Activated CD4-positive, alpha-beta T cell treated with anti-CD3 and anti-CD28 coated beads, Interleukin-2, amount 50 U/mL, for 16 hours (primary cell): ENCODE measurements around the gene YWHAB.
"Not testable (repeated sequence)": the region's sequence is repeated elsewhere in the genome, so short reads cannot be mapped to it uniquely, and the experiment has no call there.

Experiments used
- DNase-seq: peaks from one replicate; pipeline ENCODE4 v3.0.0-alpha.2; 2020

YWHAB gene

DNA sequence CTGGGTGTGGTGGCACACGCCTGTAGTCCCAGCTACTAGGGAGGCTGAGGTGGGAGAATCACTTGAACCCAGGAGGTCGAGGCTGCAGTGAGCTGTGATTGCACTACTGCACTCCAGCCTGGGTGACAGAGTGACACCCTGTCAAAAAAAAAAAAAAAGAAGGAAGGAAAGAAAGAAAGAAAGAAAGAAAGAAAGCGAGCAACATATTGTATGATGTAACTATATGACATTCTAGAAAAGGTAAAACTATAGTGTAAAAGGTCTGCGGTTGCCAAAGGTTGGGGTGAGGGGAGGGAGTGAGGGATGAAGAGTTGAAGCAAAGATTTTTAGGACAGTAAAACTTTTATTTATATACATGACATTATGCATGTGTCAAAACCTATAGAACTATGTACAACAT is 3.1 kb upstream of the YWHAB start:
- not testable (repeated sequence) for DNase-seq

DNA sequence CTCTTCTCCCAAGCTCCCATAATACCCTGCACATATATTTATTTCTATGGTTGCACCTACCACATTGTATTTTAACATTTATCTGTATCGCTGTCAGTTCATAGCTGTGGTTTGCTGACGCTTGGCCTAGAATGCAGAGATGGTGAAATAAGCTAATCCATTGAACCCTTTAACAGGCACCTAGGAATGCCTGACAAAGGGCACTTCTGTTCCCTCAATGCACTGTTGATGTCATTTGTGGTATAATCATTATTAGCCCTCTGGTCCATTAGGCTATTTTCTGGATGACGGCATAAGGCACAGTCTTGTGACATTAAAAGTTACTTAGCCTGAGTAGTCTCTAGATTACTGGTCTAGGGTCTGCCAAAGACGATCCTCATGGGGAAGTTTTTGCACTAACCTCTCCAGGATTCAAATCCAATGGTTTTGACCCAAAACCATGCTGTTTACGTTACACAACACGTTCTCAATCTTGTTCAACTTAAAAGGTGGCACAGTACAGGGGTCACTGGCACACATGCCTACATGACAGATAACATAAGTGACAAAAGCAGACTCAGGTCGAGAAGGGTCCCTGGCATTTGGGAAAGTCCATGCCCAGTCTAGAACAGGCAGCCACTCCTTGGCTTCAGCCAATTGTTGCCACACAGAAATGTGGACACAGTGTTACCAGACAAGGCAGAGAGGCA is 2.1 kb upstream of the YWHAB start:
- DNase-seq = no peak

DNA sequence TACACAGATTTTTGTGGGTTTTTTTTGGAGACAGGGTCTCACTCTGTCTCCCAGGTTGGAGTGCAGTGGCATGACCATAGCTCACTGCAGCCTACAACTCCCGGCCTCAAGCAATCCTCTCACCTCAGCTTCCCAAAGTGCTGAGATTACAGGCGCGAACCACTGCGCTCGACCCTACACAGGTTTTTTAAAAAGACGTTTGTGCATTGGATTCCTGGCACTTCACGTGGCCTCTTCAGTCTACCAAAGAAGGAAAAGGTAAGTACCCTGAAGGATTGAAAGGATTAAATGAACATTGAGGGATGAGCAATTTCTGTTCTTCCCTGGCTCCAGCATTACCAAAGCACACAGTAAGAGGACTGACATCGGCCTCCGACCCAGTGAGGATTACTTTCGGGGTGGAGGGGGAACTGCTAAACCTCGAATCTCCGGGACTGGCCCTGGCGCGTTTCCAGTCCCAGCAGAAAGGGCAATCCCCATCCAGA is 556 bp upstream of the YWHAB start:
- DNase-seq = no peak

DNA sequence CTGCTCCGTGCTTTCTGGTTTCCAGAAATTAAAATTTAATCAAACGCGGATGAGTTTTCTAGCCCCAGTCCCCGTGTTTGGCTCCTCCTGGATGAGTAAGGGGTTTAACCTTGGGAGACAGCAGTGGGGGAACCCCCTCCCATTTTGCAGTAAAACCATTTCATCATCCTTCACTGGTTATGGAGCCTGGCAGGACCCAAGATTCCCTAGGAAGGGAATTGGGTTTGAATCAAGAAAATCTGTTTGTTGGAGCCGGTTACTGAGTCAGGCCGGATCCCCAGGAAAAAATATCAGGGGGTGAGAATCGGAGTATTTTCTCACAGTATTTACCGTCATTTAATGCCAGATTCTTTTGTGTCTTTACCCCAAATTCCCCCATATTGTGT is 754 bp downstream of the YWHAB start:
- DNase-seq = no peak

DNA sequence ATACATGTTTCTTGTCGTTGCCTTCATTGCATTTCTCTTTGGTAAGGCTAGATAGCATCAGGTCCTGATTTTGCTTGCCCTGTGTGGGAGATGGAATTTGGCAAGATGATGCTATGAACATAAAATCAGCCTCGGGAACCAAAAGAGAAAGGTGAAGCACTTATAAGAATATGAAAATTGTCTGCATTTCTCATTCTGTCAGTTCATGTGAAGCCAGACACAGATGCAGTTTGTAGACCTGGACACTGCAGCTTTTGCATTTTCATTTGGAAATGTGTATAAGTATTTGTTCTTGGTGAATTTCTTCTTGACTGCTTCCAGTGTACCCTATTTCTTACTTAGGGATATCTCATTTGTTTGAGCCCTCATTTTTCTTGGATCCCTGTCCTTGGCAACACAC is 1.3 kb downstream of the YWHAB start:
- no peak for DNase-seq

DNA sequence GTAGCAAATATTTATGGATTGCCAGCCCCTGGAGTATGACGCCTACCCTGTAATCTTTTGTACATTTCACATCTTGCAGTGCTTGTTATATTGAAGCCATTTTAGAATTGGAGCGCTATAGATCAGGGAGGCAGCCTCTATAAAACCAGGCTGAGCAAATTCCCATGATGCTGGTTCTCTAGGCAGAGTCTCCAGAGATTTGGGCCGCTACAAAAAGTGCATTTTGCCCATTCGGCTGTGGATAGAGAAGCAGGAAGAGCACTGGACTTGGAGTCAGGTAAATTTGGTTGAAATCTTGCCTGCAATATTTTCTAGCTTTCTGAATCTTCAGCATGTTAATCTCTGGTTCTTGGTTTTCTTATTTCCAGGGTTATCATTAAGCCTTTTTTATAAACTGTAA is 2.0 kb downstream of the YWHAB start:
- DNase-seq = no peak

DNA sequence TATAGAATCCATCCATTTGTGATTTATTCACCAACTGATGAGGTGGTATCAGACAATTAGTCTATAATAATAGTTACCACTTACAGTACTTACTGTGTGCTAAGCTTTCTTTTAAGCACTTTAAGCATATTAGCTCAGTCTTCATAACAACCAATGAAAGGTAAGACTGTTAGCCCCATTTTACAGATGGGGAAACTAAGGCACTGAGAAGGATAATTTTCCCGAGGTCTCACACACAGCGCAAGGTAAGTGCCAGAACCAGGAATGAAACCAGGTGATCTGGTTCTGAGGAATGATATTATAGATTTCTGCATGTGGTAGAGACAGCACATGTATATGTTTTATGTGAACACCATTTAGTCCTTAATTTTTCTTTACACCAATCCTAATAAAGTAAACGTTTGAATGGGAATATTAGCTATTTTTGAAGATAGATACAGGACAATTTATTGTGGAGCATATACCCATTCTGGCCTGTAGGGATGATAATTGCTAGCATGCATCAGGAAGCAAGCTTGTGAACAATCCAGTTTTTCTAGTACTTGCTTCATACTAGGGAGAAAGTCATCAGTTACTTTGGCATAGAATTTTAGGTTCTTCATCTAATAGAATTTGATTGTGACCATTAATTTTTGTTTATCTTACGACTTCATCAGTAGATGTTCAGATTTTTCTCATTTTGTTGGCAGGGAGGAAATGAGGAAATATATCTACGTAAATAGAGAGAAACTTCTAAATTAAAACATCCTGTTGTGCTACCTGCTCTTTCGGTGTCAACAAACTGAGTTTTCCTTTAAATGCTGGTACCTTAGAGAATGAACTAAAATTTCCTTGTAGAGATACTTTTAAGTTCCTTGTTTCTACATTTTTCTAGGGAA is 3.0 kb downstream of the YWHAB start:
- DNase-seq = no peak

DNA sequence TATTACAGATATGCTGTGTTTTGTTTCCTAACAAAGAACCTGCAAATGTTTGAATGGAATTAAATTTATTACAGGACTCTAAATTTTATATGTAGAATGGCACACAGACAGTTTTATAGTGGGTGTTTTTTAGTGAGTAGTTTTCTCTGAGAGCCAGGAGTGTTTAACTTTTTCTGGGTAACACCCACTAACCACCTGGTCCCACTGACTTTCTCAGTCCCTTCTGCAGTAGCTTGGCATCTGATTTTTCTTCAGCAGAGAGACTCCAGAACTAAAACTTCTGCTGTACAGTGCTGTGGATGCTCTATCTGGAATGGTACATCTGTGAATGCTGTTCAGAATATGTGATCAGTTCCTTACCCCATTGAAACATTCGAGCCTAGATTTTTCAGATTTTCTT is 6.3 kb downstream of the YWHAB start:
- no peak for DNase-seq

DNA sequence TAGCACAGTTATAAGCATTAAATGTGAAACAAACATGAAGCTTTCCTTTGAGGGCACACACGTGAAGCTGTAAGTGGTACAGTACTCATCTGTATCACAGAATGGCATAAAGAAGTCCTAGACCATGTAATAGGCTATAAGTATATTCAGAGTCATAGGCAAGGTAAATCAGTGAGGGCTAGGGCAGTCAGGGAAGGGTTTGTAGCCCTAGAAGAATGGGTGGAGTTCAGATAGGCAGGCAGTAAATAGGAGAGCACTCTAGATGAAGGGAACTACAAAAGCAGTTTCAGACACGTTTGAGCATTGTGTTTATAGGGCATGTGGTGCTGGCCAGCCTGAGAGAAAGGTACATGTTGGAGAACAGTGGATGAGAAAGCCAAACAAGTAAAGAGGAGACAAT is 9.5 kb downstream of the YWHAB start:
- no peak for DNase-seq

DNA sequence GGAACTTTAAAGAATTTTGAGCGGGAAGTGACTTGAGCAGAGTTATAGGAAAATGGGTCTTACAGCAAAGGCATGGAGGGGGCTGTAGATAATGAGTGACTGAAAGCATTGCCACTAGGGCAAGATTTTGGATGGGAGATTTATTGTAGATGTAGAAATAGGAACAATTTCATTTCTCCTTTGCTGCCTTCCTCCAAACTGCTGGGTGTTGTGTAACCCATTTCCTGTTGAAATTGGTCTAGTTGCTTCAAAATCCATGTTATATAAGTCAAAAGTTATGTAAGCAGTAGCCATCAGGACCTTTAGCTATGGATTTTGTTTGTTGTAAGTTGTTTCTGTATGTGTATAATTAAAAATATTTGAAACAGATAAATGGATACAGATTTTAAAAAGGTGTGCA is 11.1 kb downstream of the YWHAB start:
- DNase-seq = no peak

DNA sequence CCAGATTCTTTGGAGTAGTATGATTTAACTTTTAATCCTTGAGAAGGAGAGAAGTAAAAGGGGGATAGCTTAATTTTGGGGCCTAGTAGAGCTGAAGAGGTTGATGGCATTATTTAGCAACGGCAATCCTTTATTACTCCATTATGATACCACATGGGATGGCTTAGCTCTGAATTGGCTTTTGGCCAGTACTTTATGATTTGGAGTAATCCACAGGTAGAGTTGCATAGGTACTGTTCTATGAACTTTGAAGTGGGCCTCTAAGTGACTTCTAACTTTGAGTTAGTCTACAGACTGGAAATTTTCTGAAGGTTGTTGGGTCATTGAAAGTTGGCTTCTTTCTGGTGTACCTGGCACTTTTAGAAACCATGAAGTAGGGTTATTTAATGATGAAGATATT is 11.6 kb downstream of the YWHAB start:
- DNase-seq = no peak

DNA sequence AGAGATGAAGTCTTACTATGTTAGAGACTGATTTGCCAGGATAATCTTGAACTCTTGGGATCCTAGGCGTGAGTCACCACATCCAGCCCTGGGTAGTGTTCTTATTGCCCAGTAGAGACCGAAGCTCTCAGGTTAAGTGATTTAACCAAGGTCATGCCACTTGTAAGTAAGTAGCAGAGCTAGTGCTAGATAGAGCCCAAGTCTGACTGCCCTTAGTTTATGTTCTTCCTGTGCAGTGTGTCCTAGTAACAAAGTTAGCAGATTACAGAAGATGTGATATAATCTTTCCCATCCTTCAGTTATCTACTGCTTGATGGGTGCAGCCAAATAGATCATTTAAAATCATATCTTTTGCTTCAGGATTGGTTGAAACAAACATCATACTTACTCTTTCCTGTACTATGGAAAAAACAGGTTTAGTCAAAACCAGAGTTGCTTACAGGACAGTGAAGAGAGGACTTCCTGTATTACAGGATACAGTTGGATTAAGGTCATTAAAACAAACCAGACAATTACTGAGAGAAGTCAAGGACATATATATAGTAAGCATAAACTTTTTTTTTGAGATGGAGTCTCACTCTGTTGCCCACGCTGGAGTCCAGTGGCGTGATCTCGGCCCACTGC is 14.8 kb downstream of the YWHAB start:
- DNase-seq = peak; percentile 54

DNA sequence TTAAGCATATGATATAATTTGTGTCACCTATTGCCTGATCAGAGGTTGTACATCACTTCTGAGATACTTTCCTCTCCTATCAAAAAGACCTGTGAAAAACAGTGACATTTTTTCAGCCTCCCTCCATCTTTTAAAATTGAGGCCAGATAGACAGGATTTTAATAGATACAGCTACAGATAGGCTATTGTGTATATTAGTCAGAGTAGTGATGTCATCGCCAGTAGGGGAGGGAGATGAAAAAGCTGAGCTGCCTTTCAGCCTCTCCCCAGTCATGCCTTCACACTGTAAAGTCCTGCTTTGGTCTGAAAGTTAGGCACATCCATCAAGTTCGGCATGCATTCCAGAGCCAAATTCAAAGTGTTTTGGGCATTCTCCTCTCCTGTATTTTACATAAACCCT is 16.5 kb downstream of the YWHAB start:
- DNase-seq = no peak

DNA sequence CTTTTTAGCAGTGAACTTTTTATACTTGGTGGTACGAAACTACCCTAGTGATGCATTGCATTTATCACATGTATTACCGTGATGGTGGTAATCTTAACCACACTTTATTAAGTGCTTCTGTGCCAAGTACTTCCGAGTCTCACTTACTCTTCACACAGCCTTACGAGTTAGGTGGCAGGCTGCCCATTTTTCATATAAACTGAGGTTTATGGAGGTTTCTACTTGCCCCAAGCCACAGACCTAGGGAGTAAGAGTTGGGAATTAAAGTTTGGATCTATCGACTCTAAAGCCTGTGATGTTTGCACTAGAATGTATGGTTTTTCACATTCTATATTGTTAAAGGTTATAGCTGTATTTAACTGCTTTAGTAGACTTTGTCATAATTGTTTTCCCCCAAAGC is 18.9 kb downstream of the YWHAB start:
- no peak for DNase-seq

DNA sequence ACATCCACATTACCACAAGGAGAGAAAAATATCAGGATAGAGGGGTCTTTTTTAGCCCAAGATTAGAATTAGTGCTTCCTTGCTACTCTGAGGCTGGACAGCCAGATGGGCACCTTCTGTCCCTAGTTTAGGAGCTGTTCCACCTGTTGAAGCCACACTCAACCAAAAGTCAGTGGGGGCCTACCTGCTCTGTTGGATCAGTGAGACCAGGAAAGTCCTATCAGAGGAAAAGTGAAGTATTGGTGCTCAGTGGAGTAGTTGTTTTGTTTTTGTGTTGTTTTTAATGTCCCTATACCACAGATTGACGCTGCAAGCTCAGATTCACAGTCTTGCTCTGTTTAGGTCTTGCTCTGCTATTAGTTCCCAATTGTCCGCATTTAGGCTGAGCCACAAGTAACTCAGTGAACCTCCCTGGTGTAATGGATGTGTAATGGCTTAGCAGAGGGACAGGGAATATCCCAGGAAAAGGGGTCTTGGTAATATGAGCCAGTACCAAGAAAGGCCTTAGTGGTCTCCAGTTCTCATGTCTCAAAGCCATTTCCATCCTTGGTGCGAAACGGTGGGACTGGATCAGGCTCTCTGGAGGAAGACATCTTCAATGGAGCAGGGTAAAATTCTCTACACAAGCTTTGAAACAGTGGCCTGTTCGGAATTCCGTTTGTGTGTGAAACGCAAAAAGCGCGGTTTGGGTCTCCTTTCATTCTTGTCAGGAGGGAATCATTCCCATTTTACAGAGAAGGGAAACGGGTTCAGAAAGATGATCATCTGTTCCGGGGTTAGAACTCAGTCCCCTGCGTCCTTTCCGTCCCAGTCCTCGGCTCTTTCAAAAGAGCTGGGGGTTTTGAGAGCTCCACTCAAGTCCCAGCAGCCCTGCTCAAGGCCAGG is 23.7 kb downstream of the YWHAB start:
- DNase-seq = no peak

DNA sequence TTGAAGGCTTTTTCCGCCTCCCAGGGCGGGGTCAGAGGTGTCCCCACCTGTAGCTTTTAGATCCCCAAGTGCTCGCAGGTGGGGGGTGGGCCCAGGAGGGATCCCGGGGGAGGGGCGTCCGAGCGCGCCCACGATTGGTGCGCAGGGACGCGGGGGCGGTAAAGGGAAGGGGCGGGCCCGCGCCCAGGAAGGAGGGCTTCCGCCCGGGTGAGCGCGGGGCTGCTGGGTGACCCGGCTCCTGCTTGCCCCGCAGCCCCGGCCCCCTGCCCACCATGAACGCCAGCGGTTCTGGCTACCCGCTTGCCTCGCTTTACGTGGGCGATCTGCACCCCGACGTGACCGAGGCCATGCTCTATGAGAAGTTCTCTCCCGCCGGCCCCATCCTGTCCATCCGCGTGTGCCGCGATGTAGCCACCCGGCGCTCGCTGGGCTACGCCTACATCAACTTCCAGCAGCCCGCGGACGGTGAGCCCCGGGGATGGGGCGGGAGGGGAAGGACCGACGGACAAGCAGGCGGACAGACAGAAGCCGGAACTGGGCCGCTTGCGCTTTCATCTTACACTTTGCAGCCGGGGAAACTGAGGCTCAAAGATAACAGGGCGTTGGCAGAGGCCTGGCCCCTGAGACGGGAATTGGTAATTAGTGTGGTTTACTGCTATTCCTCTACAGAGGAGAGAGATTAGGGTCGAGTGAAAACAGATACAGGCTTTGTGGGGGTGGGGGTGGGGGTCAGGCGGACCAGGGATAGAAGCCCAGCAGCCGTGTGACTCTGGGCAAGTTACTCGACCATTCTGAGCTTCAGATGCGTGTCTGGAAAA is 24.6 kb downstream of the YWHAB start, which contains the start of gene PABPC1L:
PABPC1L (plus strand) TSS at position 189 of the 818 bp plus-strand sequence; CDS start at position 273, 84 bp downstream.
- peak; percentile 80 for DNase-seq

DNA sequence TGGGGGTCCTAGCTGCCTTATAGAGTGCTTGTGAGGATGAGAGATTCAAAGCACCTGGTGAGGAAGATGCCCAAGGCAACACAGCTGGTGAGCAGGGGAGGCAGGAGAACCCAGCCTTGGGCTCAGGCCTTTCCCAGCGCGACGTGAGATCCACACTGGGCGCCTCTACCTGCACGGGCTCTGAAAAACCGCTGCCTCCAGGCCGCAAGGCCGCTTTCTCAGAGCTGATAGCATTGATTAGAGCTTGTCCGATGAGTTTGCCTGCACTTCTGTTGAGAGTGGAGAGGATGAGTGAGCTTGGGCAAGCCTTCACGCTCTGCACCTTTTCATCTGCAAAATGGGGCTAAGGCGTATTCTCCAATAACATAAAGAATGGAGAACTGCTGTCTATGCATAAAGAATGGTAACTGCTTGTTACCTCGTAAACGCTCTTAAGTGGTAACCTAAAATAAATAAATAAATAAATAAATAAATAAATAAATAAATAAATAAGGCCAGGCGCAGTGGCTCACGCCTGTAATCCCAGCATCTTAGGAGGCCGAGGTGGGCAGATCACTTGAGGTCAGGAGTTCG is 25.3 kb downstream of the YWHAB start:
- DNase-seq = no peak

DNA sequence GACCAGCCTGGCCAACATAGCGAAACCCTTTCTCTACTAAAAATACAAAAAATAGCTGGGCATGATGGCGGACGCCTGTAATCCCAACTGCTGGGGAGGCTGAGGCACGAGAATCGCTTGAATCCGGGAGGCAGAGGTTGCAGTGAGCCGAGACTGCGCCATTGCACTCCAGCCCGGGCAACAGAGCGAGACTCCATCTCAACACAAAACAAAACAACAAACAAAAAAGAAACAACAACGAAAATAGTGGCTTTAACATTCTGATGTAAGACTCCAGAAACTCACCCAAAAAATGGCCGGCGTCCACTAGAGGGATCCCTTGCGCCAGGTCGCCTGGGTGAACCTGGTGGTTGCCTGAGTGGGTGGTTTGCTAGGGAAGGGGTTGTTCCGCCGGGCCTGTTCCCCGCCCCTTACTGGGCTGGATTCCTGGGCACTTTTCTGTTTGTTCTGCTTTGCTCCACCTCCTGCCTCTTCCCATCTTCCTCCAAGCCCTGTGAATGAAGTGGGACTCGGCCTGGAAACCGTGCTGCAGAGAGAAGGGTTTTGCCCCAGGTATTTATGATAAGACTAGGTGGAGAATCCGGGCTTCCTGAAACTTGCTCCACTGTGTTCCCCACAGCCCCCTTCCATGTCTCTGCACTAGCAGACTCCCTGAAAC is 25.9 kb downstream of the YWHAB start:
- DNase-seq = peak; percentile 57

DNA sequence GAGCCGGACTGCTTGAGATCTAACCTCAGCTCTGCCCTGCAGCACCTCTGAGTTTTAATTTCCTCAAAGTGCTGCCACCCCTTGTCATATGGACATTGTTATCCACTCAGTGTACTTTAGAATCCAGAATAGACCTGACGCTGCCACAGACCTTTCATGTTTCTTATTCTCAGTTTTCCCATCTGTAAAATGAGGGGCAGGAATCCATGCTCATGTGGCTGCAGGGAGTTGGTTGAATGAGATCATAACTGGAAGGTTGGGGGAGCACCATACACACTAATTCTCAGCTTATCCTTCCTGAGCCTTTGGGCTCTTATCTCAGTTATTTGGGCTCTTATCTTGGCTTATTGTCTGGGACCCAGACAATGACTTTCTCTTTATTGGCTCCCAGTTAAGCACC is 26.7 kb downstream of the YWHAB start:
- DNase-seq = no peak

DNA sequence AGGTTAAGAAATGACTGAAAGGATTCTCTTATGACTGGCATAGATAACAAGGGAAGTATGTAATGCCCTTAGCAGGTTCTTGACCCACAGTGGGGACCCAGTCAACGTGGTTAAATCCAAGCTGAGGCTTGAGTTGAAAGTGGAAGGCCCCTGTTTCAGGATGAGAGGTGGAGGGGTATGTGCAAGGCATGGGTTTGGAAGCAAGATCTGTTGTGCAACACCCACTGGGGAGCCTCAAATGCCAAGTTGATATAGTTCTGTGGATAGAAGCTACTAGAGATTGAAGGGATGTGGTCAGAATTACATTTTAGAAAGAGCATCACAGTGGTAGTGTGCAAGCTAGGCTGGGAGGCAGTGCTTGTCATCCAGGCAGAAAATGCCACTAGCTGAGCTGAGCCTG is 29.4 kb downstream of the YWHAB start:
- DNase-seq = peak; percentile 68

DNA sequence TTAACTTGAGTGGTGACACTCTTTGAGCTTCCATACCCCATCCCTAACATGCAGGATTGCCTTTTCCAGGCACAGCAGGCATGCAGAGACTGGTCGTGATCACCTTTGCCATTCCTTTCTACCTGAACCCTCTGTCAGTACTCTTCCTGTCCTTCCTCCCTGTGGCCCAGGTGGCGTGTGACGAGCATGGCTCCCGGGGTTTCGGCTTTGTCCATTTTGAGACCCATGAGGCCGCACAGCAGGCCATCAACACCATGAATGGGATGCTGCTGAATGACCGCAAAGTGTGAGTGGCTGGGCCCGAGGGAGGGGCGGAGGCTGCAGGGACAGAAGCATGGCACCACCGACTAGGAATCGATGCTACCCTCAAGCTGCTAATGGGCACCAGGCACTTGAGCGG is 31.1 kb downstream of the YWHAB start:
- DNase-seq = no peak
